Measurements from ENCODE around the gene ADAMTSL3.

ADAMTSL3 gene

DNA sequence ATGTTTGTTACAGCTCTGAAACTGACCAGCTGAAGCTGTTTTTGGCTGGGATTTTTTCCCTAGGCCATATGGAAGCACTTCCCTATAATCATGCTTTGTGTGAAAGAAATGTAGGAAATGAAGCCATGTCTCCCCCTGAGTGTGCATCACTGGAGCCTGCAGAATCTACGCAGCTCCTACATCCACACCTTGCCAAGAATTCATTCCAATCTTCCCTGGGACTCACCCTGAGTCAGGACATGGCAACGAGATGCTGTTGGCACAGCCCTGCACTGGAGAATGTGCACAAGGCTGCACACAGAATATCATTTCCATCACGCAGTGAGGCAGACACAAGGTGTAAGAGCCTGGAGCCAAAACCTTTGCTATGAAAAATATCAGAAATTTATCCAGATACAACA is 189.5 kb downstream of the ADAMTSL3 start:
- DNase-seq = no peak

DNA sequence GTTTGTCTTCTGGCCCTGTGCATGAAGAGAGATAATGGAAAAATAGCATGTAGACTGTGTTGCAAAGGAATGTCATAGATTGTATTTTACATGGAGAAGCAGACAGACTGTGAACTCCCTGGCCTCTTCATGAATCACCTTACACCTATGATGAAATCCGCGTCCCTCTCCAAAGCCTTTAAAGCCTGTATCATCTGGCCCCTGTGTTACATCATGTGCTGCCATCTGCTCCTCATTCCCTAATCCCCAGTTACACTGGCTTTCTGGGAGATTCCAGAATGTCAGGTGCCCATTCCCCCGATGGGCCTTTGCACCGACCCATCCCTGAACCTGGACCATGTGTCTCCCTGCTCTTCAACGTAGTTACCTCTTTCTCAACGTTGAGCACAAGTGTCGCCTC is 190.8 kb downstream of the ADAMTSL3 start:
- DNase-seq = no peak

DNA sequence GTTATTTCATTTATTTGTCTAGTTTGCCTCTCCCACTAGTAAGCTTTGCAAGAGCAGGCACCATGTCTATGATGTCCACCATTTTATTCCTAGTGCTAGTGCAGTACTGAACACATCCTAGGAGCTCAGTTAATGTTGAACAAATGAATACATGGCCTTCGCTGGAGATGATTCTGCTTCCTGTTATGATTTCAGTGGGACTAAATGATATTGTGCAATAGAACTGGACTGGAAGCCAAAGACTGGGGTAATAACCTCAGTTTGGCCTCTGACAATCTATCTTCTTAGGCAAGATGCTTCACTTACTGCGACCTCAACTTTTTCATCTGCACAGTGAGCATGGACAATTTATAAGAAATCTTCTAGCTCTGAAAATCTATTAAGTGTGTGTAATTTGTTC is 191.3 kb downstream of the ADAMTSL3 start:
- no peak for DNase-seq

DNA sequence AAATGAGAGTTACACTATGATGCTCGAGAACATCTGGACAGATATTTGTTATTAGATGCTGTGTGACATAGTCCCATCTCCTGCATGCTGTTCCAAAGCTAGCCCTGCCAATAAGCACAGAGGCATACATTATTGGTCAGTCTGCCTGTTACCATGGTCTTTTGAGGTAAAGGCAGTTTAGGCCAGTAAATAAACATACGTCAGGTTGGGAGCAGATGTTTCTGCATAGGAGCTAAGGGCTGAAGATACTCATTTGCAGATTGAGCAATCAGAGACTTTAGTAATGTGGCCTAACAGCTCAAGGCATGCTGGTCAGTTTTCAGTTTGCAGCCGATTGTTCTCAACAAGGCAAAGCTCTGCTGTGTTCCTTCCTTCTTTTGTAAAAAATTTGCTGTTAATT is 192.9 kb downstream of the ADAMTSL3 start:
- DNase-seq = no peak

DNA sequence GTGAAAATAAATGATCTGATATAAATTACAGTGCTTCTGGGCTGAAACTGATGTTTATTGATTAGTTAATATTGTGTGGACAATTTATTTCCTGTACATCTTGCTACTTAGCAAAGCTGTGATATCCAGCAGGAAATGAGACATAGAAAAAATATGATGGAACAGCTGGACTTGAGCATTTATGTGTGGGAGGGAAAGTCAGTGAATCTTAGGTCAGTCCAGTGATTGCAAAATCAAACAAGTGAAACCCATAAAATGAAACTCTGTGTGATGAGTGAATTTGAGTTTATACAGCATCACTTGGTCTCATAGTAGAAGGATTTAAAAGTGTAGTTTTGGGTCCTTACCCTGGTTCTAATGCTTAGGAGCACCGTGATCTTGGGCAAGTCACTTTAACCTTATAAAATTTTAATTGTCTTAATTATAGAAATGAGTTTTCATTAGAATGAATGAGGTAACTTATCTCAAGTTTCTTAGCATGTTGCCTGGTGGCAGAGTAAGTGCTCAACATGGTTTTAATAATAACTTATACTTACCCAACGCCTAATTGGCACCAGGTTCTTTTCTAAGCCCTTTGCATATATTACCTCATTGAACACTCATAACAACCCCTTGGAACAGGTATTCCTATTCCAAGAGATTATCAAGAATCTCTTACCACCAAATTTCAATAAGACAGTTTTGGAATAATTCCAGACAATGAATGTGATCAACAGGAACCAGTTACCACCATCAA is 194.6 kb downstream of the ADAMTSL3 start:
- no peak for DNase-seq

DNA sequence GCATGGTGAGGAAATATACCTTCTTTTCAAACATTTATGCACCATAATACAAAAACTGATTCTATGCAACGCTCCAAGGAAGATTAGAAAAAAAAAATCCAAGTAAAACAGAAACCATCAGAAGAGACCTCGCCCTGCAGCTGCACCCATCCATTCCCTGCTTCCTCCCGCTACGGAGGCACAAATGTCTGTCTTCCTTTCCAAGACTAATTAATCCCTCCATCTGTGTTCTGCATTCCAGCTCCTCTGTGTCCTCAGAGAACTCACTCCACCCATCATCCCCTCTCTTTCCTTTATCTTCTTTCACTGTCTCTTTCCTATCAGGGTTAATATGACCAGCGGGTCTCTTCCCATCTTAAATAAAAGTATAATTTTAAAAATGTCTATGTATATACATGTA is 196.1 kb downstream of the ADAMTSL3 start:
- no peak for DNase-seq

DNA sequence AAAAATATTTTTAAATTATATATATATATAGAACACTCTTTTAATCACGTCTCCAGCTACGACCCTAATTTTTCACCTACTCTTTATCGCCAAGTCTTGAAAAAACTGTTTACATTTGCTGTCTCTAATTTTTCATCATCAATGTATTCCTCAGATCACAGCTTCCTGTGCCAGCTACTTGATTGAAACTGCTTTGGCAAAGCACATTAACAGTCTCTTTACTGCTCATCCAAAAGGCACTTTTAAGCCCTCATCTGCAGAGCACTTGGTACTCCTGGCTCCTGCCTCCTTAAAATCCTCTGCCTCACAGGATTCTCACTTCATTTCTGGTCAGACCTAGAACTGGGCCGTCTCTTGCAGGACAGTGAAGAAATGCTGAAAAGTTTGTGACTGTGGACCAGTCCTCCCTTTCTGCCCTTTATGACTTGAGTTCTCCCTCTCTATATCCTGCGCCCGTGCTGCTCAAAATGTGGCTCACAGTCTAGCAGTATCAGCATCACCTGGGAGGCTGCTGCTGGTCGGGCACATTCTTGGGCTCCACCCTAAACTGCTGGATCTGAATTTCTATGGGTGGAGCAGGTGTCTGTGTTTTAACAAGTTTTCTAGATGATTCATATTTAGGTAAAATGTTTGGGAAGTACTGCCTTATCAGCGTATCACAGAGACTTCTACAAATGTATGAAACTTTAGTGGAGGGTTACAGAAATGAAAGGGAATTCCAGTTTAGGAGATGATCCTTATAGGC is 196.8 kb downstream of the ADAMTSL3 start:
- DNase-seq = no peak

DNA sequence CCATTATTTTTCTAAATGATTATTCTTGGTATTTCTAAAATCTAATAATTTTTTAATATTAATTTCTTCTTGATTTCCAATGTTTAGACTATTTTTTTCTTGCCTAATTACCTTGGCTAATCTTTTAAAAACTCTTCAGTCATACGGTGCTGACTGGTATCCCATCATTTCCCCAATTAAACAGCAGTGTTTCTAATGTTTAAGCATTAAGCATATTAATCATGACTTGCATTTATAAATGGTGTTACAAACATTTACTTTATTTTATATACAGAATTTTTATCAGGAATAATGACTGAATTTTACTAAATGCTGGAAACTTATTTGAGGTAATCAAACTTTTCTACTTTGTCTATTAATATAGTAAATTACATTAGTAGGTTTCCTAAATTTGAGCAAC is 199.3 kb downstream of the ADAMTSL3 start:
- no peak for DNase-seq

DNA sequence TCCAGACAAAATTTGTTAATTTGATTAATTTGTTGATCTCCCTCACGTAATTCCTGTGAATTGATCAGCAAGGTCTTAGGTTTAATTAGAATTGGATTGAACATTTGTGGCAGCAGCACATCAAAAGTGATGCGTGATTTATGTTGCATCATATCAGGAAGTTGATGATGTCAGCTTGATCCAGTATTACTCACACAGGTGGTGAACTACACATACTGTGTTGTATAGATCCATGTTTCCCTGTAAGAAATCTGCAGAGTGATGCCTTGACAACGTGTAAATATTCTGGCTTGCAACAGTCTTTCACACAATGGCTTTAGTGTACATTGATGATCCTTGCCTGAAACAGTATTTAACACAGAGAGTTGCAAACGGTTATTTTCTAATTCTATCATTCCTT is 200.4 kb downstream of the ADAMTSL3 start:
- no peak for DNase-seq

DNA sequence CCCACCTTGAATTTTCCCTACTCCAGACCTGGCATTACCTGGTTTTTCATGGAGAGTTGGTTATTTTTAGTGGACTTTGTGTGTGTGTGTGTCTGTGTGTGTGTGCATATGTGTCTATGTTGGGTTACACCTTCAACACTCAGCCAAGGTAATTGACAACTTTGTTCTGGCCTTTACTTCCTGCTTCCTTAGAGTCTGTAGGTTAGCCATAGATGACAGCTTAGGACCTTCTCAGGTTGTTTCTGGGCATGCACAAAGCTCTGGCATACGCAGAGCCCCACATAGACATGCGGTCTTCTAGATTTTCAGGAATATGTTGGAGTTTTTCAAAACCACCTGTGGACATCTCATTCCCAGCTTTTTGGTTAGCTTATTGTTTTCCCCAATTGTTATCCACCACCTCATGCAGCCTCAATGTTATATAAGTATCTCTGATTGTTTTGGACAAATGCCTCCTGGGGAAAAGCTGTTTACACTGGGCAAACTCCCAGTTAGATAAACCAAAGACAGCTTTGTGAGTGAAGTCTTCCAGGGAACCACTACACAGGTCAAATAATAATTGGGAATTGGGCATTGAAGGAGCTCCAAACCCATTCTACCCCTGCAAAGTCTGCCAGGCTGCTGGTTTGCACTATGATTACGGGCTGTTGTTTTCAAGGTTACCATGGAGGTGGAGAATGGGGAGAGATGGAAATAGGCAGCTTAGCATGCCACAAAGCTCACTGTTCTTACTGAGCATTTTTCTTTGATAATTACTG is 201.2 kb downstream of the ADAMTSL3 start:
- DNase-seq = no peak

DNA sequence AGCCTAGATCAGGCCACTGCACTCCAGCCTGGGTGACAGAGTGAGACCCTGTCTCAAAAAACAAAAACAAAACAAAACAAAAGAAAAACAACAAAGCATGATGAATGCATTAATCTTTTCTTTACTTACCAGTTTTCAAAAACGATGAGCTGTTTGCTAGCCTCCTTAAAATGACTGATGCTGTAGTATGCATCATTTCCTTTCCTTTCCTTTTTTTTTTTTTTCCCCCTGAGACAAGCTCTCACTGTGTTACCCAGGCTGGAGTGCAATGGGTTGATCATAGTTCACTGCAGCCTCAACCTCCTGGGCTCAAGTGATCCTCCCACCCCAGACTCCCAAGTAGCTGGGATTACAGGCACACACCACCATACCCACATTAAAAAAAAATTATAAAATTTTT is 202.0 kb downstream of the ADAMTSL3 start:
- no peak for DNase-seq

DNA sequence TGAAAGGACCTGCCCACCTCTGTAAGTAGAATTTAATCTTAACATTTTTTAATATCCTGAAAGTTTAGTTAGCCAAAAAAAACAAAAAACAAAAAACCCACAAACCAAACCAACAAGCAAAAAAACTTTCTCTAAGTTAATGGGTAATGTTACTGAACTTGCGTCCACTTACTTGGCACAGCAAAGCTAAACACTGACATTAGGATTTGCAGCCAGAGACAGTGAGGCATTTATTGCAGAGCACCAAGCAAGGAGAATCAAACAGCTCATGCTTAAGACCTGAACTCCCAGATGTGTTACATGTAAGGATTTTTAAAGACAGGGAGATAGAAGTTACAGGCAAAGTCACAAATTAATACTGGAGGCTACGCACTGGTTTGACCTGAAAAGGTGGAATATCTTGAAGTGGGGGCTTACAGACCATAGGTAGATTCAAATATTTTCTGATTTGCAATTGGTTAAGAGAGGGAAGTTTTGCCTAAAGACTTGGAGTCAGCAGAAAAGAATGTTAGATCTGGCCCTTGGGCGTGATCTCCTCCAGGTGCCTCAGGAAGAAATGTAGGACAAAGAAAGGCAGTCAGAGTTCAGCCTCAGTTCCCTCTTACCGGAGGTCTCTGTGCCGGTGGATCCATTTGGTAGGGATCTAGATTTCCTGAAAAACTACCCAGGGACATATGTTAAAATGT is 205.0 kb downstream of the ADAMTSL3 start:
- DNase-seq = no peak

DNA sequence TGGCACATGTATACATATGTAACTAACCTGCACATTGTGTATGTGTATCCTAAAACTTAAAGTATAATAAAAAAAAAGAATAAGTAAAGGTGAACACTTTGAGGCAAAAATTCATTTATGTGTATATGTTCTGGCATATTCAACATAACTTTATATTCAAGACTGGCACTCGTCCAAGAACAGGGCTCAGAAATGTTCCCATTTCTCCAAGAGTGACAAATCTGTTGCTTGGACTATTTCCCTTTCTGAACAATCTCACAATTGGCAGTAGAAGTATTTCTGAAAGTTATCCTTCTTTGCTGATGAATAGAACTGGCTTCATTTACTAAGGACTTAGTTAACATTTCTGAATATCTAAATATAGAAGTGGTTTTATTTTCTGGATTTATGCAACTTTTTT is 212.8 kb downstream of the ADAMTSL3 start:
- DNase-seq = no peak

DNA sequence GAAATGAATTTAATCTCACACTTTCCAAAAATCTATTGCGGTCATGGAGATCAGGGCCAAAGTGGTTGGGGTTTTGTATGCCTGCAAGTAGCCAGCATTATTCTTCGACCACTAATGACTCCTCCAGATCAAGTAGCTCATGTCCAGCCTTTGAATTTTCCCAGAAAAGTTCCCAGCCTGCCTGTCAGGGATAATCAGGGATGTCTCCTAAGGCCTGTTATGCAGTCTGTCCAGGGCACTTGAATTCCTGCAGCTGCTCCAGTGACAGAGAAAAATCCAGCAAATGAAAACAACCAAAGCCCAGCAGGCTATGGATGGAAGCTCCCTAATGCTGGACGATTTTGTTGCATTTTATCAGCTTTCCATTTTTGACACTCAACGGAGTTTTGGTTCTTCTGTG is 215.4 kb downstream of the ADAMTSL3 start:
- no peak for DNase-seq

DNA sequence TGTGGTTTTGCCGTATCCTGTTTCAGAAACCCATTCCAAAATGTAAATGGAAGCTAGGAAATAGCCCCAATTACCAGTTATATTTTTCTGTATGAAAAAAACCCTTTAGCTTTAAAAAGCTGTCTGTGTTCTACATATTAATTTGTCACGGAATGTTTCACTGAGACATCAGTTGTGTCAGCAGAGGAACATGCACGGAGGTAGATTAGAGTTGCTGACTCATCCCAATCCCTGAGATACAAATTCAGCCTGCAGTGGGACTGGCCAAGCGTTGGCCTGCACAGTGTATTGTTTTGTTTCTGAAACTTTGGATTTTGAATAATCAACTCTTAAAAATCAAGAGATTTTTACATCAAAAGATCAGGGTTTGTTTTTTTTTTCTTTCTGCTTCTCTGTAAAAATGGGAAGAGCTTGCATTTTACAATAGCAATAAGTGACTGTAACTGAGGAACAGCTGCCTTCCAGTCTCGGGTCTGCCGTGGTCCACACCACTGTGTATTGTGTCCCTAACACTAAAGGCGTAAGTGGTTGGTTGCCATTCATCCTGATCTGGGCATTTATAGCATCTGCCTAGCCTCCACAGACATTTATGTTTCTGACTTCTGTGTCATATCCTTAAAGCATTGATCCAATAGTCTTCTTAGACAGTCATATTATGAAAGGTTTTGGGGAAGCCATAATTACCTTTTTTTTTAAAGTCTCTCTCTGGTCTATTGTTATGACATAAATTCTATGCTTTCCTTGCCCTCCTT is 218.1 kb downstream of the ADAMTSL3 start:
- no peak for DNase-seq

DNA sequence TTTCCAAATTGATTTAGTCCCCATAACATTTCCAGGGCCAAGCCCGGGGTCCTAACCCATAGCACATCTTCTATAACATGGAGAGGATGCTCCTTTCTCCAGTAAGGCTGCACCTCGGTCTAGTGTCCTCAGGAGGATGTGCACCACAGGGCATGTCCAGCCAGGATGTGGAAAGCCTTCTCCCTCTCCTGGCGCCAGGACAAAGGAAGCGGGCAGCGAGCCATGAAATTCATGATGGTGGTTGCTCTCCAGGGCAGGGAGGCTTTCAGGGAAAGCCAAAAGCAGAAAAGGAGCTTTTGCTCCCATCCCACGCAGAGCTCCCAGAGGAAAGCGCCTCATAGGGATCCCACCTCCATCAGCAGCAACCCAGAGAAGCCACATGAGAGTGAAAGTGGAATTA is 220.0 kb downstream of the ADAMTSL3 start:
- no peak for DNase-seq

DNA sequence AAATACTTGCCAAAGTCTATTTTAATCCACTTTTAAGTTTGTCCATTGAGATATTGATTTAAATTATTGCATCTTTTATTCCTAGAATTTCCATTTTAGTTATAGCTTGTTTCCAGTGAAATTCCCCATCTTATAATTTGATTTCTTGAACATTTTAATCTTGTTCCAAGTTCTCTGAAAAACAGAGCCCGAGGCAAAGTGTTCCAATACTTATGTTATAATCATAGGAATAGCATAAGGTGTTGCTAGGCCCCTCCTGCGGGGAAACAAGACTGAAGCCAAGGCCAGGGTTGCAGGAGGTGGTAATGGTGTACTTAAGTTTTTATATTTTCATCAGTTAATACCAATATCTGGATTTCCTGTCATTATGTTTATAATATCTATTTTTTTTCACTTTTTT is 226.6 kb downstream of the ADAMTSL3 start:
- no peak for DNase-seq

DNA sequence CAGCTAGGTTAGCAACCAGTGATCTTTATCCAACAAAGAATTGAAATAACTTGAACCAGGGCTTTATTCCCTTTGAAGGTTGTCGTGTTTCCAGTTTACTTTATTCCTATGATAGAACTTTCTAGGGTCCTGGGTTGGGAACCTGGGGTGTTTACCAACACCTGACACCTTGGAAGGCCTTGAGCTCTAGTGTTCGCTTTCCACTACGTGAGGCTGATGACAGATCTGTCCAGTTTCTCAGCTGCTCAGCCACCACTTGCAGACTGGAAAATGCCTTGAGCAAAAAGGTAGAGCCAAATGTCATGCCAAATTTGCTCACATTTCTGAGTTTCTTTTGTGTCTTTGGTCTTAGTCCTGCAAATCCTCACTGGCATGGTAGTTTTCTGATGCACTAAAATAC is 227.2 kb downstream of the ADAMTSL3 start:
- no peak for DNase-seq

DNA sequence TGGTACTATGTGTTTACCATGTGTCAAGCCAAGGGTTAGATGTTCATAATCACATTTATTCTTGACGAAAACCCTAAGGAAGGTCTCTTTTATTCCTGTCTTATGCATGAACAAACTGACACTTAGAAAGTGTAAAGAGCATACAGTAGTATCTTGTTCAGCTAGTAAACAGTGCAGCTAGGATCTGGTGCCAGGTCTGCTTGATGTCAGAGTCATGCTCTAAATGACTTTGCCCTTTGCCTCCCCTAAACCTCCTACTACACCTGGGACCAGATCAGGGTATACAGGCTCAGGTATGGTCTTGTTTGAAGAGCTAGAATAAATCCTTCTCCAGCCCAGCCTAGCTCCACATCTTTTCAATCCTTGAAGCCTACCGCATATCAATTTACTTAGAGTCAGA is 232.4 kb downstream of the ADAMTSL3 start:
- DNase-seq = no peak

DNA sequence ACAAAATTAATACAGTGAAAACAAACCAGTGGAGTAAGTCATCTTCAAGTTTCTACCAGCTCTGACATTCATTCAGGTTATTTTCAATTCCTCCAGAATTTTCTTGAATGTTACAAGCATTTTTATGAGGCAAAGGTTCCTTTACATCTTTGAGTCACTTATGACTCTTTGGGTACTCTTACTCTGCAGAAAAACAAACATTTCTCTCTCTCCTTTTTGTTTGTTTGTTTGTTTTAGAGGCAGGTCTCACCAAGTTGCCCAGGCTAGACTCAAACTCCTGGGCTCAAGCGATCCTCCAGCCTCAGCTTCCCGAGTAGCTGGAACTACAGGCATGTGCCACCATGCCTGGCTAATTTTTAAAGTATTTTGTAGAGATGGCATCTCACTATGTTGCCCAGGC is 233.5 kb downstream of the ADAMTSL3 start:
- no peak for DNase-seq

DNA sequence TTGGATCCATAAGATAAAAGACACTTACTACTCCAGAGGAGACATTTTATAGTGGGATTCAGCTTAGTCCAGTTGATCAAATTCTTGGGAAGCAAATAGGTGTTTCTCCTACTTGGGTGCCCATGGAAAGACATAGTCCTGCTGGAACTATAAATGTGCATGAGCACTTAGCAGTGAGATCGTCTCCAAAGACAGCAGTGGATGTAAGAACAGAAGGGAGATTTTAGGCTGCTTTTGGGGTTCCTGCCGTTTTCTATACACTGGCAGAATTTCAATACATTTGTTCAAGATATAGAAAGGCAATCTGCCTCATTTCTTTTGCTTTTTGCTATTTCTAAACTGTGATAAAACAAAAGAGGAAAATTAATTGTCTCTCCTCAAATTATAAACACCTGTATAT is 234.0 kb downstream of the ADAMTSL3 start:
- DNase-seq = no peak

DNA sequence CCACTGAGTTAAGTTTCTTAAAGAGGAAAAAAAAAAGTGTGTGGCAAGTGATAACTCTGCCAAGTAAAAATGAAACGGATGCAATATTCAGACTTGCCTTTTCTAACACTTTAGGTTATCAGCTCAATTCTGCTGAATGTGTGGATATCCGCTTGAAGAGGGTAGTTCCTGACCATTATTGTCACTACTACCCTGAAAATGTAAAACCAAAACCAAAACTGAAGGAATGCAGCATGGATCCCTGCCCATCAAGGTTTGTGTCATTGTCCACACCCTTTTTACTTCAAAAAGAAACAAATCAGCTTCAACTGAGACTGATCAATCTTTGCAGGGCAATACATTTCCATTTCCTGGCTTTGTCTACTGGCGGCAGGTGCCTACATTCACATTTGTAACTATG is 236.1 kb downstream of the ADAMTSL3 start:
- no peak for DNase-seq

DNA sequence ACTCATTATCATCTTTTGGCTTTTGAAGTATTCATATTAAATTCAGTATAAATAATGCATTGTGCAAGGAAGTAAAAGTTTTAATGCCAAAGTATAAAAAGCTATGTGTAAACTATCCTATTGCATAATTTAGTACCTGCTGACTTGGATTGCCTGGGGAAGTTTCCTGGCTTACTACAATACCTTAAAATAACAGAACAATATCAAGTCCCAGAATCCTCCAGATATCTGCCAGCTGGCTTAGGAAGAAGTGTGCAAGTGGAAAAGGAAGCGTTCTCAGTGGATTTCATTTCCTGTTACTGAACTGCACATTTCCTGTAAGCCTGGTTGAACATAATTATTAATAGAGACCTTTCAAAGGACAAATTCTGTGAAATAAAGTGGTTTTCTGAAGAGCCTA is 236.7 kb downstream of the ADAMTSL3 start:
- DNase-seq = no peak

Measured in activated CD4-positive, alpha-beta T cell treated with anti-CD3 and anti-CD28 coated beads for 4 hours (primary cell).